ENCODE data around the gene PCDH15. TPM values are rescaled to one million over a fixed set of nuclear protein-coding genes. Genes with fewer than 3 reads are reported as not detected.

Gene PCDH15
- total RNA-seq, 1 experiment from 2014 or later = 0.61 TPM

- no peaks in the 10 kb centered on the region for H3K79me2 ChIP-seq (ENCODE audit: insufficient read depth, low read length)
- H3K9me3 ChIP-seq (ENCODE audit: control insufficient read depth, low read depth, low read length) = no peaks in the 10 kb centered on the region
- no peak overlapping the region for H2BK12ac ChIP-seq (ENCODE audit: insufficient read length, low read depth, low read length)
- TF ChIP-seq CTCF (conservative IDR thresholded peaks at IDR 0.05) = no peak
- no peaks in the 10 kb centered on the region for H3K79me1 ChIP-seq (ENCODE audit: insufficient read depth, low read depth, low read length, poor library complexity, severe bottlenecking)
- no peak overlapping the region for H4K91ac ChIP-seq (ENCODE audit: insufficient read length, low read depth, low read length)
- H2BK5ac ChIP-seq (ENCODE audit: insufficient read length, low read length) = no peak overlapping the region
- no peak overlapping the region for H3K4ac ChIP-seq (ENCODE audit: low read depth, low read length)
- no peak overlapping the region for H3K4me3 Mint-ChIP-seq
- no peaks in the 10 kb centered on the region for H3K27me3 ChIP-seq (ENCODE audit: insufficient read depth, low read length)
- H3K18ac ChIP-seq (ENCODE audit: insufficient read length, low read depth, low read length) = no peak overlapping the region
- H3K9me3 Mint-ChIP-seq = no peaks in the 10 kb centered on the region
- H3K4me1 Mint-ChIP-seq = no peaks in the 10 kb centered on the region
- no peak overlapping the region for H2BK15ac ChIP-seq (ENCODE audit: low read depth, low read length)
- no peaks in the 10 kb centered on the region for H3K27me3 Mint-ChIP-seq (ENCODE audit: low read depth)
- no peak overlapping the region for H3K23ac ChIP-seq (ENCODE audit: insufficient read length, low read depth, low read length)
- no peak overlapping the region for H2BK20ac ChIP-seq (ENCODE audit: low read depth, low read length, poor library complexity, severe bottlenecking)
- no peak overlapping the region for H2BK120ac ChIP-seq (ENCODE audit: low read depth, low read length, poor library complexity, severe bottlenecking)
- no peak overlapping the region for H3K4me2 ChIP-seq (ENCODE audit: insufficient read depth, insufficient read length, low read length)
- no peaks in the 10 kb centered on the region for H3K23me2 ChIP-seq (ENCODE audit: insufficient read length, low read depth, low read length, poor library complexity, severe bottlenecking)
- H3K27ac ChIP-seq (ENCODE audit: insufficient read length, low read depth, low read length) = no peak overlapping the region
- H3K56ac ChIP-seq (ENCODE audit: insufficient read length, low read depth, low read length) = no peak overlapping the region
- no peak overlapping the region for H2AK5ac ChIP-seq (ENCODE audit: insufficient read length, low read length)
- no peak overlapping the region for H2AFZ ChIP-seq (ENCODE audit: low read length)
- no peaks in the 10 kb centered on the region for H4K20me1 ChIP-seq (ENCODE audit: control insufficient read depth, insufficient read depth, insufficient read length)
- H4K8ac ChIP-seq (replicated peaks; ENCODE audit: insufficient read length, low read depth, low read length) = no peak overlapping the region
- no CpG with 5 or more reads among the region's 5 CpGs for WGBS (ENCODE audit: extremely low coverage, insufficient read length, low lambda C conversion rate)
- H3K4me1 ChIP-seq (ENCODE audit: insufficient read depth, low read length) = no peaks in the 10 kb centered on the region
- H3K27ac Mint-ChIP-seq = no peak overlapping the region
- H3K9ac ChIP-seq (ENCODE audit: extremely low read depth, insufficient read length, low read length) = no peak overlapping the region
- DNase-seq = no peak
- H3K14ac ChIP-seq (ENCODE audit: insufficient read depth, low read length) = no peak overlapping the region
- H4K5ac ChIP-seq (ENCODE audit: insufficient read length, low read depth, low read length) = no peak overlapping the region
- H3K36me3 Mint-ChIP-seq (ENCODE audit: insufficient read depth in 1 of 3, low read depth in 3 of 3) = no peaks in the 10 kb centered on the region
- H3T11ph ChIP-seq (ENCODE audit: low read length) = no peak overlapping the region
Observed at GRCh38 chr10:54576541-54576940, 224.5 kb downstream of the PCDH15 start.

Measured in H9 (cell line).